HepG2 (cell line): ENCODE data around the gene B4GALT3. TPM values are rescaled to one million over a fixed set of nuclear protein-coding genes. Genes with fewer than 3 reads are reported as not detected.

ENCODE experiments used
- BCL3 ChIP-seq: sonication (generic); formaldehyde crosslinking; IDR thresholded peaks from 2 replicates; pipeline ENCODE4 v1.5.1; 2020; ENCODE audit warnings: mild to moderate bottlenecking, missing genetic modification reagents, moderate library complexity
- EP300 ChIP-seq, 3 experiments: sonication (generic) in 1 of 3; formaldehyde crosslinking in 1 of 3; IDR thresholded peaks; 2 replicates each; pipeline versions ENCODE4 v1.5.1 to v1.6.1; 2011 to 2020; ENCODE audit warnings: low read depth in 2 of 3, low read length in 2 of 3, borderline replicate concordance in 1 of 3, improper control_type of control experiment in 1 of 3, mild to moderate bottlenecking in 1 of 3, missing genetic modification reagents in 1 of 3, moderate library complexity in 1 of 3
- FOXP1 ChIP-seq, 2 experiments: fragments of 450-650 bp in 1 of 2; IDR thresholded peaks; 2 replicates each; pipeline ENCODE4 v1.6.1; 2017 to 2018; ENCODE audit warnings: antibody characterized with exemption in 1 of 2
- HOMEZ ChIP-seq: IDR thresholded peaks from 2 replicates; pipeline ENCODE4 v1.6.1; 2016; ENCODE audit warnings: low read depth
- IRF1 ChIP-seq: sonication (generic); formaldehyde crosslinking; IDR thresholded peaks from 2 replicates; pipeline ENCODE4 v1.4.0; 2020; ENCODE audit warnings: low read depth, mild to moderate bottlenecking, missing genetic modification reagents
- NR2C2 ChIP-seq: sonication (generic); formaldehyde crosslinking; IDR thresholded peaks from 2 replicates; pipeline ENCODE4 v1.4.0; 2020; ENCODE audit warnings: missing genetic modification reagents, mild to moderate bottlenecking, moderate library complexity, borderline replicate concordance
- NR2F1 ChIP-seq, 2 experiments: fragments of 450-650 bp in 1 of 2; formaldehyde crosslinking in 1 of 2; IDR thresholded peaks; 2 replicates each; pipeline versions ENCODE4 v1.5.0 to v1.6.1; 2016 to 2020; ENCODE audit warnings: mild to moderate bottlenecking in 1 of 2, missing compliant biosample characterization in 1 of 2, missing genetic modification reagents in 1 of 2, moderate library complexity in 1 of 2
- PCBP1 ChIP-seq: fragments of 200-400 bp; formaldehyde crosslinking; IDR thresholded peaks from 2 replicates; pipeline ENCODE4 v1.6.1; 2017; ENCODE audit warnings: mild to moderate bottlenecking, low read depth, low read length, borderline replicate concordance
- POGZ ChIP-seq: sonication (generic); formaldehyde crosslinking; IDR thresholded peaks from 2 replicates; pipeline ENCODE4 v1.4.0; 2020; ENCODE audit warnings: mild to moderate bottlenecking, missing genetic modification reagents
- RBM22 ChIP-seq: fragments of 200-400 bp; formaldehyde crosslinking; optimal IDR thresholded peaks from 2 replicates; pipeline ENCODE3; 2017; ENCODE audit warnings: mild to moderate bottlenecking, low read length, moderate library complexity
- ZBTB34 ChIP-seq: sonication (generic); formaldehyde crosslinking; IDR thresholded peaks from 2 replicates; pipeline ENCODE4 v1.8.0; 2022; ENCODE audit warnings: mild to moderate bottlenecking, missing genetic modification reagents
- ZFP41 ChIP-seq: sonication (generic); formaldehyde crosslinking; IDR thresholded peaks from 2 replicates; pipeline ENCODE4 v1.4.0; 2020; ENCODE audit warnings: mild to moderate bottlenecking, missing genetic modification reagents, borderline replicate concordance
- ZFYVE20 ChIP-seq: sonication (generic); formaldehyde crosslinking; IDR thresholded peaks from 2 replicates; pipeline ENCODE4 v1.8.0; 2023; ENCODE audit warnings: low read depth, mild to moderate bottlenecking, moderate library complexity, missing genetic modification reagents, borderline replicate concordance
- ZNF235 ChIP-seq: sonication (generic); formaldehyde crosslinking; IDR thresholded peaks from 2 replicates; pipeline ENCODE4 v1.8.1; 2023; ENCODE audit warnings: mild to moderate bottlenecking, missing genetic modification reagents, borderline replicate concordance
- polyA plus RNA-seq, 8 experiments: library from polyadenylated mRNA; depleted of rRNA in 3 of 8; stranded (reverse) in 7 of 8; unstranded in 1 of 8; fragments of >200 nt; fragmentation: Illumina TruSeq in 4 of 8; extraction: Trizol in 4 of 8; gene quantifications; 2 replicates each; pipeline versions ENCODE4 v1.2.1 to v1.2.3, GENCODE V29; 2011 to 2016; ENCODE audit warnings: low read depth in 4 of 8, missing spikeins in 1 of 8, mixed read lengths in 1 of 8; ENCODE audit not compliant: insufficient read depth in 1 of 8
- total RNA-seq, 5 experiments: library from RNA; depleted of rRNA; stranded (reverse); fragments of >200 nt; fragmentation: Illumina TruSeq; extraction: Trizol; gene quantifications; 2 replicates each; pipeline ENCODE4 v1.2.3, GENCODE V29; 2016; ENCODE audit warnings: low read depth in 1 of 5
- TF ChIP-seq, protein P1 (sequence below): fragments of 450-650 bp; IDR thresholded peaks from 2 replicates; pipeline ENCODE4 v1.6.1; 2017
- TF ChIP-seq, protein P2 (sequence below): sonication (generic); formaldehyde crosslinking; conservative IDR thresholded peaks from 2 replicates; pipeline ENCODE4 v1.4.0; 2020; ENCODE audit warnings: mild to moderate bottlenecking, missing genetic modification reagents, moderate library complexity

Gene B4GALT3
- total and polyA plus RNA-seq, 2 of the 13 experiments (the other 11 are each of a cell fraction or from before 2014, with no cell fraction given): 35.6 to 40.4 TPM

- no peak for TF ChIP-seq ZFP41 (CRISPR knock-in tag)
- no peak for TF ChIP-seq ZNF235 (CRISPR knock-in tag)
- peak; percentile 98 for TF ChIP-seq NR2C2 (CRISPR knock-in tag)
- TF ChIP-seq EP300 (IDR thresholded peaks at IDR 0.05; ENCODE audit: low read depth in 2 of 2, low read length in 2 of 2): no peak
- no peak for TF ChIP-seq EP300 (CRISPR knock-in tag; IDR thresholded peaks at IDR 0.05; ENCODE audit: borderline replicate concordance)
- peak; percentile 45; the same call in 1 of the 2 replicates for TF ChIP-seq POGZ
- no peak for TF ChIP-seq NR2F1 (CRISPR knock-in tag; IDR thresholded peaks at IDR 0.05)
- no peak for TF ChIP-seq IRF1 (CRISPR knock-in tag)
- TF ChIP-seq ZFYVE20 (CRISPR knock-in tag): no peak
- TF ChIP-seq HOMEZ (CRISPR knock-in tag): no peak
- TF ChIP-seq ZBTB34 (CRISPR knock-in tag): 0 out of 2 replicates have a peak, but pooled peaks have one; percentile 42
- no peak for TF ChIP-seq FOXP1 (IDR thresholded peaks at IDR 0.05)
- TF ChIP-seq FOXP1 (CRISPR knock-in tag; IDR thresholded peaks at IDR 0.05): peak; percentile 23; the same call in 1 of the 2 replicates
- TF ChIP-seq, protein P1, sequence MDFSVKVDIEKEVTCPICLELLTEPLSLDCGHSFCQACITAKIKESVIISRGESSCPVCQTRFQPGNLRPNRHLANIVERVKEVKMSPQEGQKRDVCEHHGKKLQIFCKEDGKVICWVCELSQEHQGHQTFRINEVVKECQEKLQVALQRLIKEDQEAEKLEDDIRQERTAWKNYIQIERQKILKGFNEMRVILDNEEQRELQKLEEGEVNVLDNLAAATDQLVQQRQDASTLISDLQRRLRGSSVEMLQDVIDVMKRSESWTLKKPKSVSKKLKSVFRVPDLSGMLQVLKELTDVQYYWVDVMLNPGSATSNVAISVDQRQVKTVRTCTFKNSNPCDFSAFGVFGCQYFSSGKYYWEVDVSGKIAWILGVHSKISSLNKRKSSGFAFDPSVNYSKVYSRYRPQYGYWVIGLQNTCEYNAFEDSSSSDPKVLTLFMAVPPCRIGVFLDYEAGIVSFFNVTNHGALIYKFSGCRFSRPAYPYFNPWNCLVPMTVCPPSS: no peak
- no peak for TF ChIP-seq PCBP1
- peak; percentile 30 for TF ChIP-seq RBM22
- TF ChIP-seq BCL3 (CRISPR knock-in tag): no peak; the same call in 1 of the 2 replicates
- TF ChIP-seq, protein P2, sequence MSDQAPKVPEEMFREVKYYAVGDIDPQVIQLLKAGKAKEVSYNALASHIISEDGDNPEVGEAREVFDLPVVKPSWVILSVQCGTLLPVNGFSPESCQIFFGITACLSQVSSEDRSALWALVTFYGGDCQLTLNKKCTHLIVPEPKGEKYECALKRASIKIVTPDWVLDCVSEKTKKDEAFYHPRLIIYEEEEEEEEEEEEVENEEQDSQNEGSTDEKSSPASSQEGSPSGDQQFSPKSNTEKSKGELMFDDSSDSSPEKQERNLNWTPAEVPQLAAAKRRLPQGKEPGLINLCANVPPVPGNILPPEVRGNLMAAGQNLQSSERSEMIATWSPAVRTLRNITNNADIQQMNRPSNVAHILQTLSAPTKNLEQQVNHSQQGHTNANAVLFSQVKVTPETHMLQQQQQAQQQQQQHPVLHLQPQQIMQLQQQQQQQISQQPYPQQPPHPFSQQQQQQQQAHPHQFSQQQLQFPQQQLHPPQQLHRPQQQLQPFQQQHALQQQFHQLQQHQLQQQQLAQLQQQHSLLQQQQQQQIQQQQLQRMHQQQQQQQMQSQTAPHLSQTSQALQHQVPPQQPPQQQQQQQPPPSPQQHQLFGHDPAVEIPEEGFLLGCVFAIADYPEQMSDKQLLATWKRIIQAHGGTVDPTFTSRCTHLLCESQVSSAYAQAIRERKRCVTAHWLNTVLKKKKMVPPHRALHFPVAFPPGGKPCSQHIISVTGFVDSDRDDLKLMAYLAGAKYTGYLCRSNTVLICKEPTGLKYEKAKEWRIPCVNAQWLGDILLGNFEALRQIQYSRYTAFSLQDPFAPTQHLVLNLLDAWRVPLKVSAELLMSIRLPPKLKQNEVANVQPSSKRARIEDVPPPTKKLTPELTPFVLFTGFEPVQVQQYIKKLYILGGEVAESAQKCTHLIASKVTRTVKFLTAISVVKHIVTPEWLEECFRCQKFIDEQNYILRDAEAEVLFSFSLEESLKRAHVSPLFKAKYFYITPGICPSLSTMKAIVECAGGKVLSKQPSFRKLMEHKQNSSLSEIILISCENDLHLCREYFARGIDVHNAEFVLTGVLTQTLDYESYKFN: peak; percentile 39; the same call in 1 of the 2 replicates
Observed at GRCh38 chr1:161201836-161202712, 24.8 kb upstream of the B4GALT3 start, which contains the start of gene NDUFS2 (continued).
